ENCODE results near the gene ESYT2.

ESYT2 gene

DNA sequence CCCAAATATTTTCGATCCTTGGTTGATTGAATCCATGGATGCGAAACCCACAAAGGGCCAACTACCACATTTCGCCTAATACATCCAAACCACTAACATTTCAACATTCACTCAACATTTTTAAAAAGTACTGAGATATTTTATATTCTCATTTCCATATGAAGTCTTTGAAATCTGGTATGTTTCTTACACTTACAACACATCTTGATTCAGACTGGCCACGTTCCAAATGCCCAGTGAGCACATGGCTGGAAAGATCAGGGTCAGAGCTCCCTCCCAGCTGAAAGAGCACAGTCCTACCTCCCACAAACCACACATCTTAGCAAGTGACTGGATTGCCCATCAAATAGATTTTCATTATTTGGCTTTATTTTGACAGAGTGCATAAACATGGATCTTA, 143.6 kb downstream of the ESYT2 start:
- DNase-seq, result no peak

DNA sequence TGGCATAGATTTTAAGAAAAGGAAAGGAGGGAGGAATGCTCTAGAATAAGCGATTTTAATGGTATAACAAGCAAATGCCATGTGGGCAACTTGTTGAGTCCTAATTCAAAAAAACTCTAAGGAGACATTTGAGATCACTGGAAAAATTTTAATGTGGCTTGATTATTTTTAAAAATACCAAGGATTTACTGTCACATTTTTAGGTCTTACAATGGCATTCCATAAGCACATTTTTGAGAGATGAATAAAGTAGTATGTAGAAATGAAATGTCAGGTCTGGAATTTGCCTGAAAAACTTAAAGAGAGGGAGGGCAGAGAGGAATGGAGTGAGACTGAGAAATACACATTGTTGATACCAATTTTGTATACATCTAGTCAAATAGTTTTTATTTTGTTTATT, 145.0 kb downstream of the ESYT2 start:
- no peak for DNase-seq

DNA sequence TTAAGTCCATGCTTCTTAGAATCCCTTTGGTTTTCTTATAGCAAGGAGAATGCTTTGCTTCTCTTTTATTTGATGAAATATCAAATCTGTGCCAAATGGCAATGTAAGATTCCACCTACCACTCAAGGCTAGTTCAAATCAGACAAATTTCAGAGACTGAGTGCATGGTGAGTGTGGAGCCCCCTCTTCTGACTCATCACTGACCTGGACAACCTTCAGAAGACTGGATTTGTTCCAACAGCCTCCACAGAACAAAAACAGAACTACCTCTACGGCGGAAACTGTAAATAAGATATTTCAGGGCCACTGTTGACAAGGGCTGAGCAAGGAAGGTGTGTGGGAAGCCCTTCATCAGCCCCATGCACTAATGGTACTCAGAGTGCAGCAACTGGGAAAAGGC, 145.8 kb downstream of the ESYT2 start:
- DNase-seq, result no peak

DNA sequence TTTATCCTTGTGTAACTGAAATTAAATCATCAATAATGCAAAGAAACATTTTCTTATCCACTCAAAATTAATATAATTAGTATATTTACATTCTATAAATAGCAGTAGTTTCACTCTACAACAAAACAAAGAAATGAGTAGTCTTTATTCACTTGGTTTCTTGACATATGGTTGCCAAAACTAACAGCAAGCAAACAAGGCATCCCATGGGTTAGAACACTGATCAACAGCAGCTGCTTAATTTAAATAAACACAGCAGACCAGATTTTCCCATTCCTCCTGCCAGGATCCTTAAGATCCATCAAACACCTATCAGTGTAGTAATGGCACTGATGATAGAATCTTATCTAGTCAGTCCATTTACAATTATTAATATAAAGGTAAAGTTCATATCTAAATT, 146.9 kb downstream of the ESYT2 start:
- no peak for DNase-seq
